H9 (cell line): ENCODE data around the gene MZB1. TPM values are rescaled to one million over a fixed set of nuclear protein-coding genes. Genes with fewer than 3 reads are reported as not detected.

Experiments used
- DNase-seq: peaks from one replicate; pipeline ENCODE4 v3.0.0-alpha.2; 2017
- H2AFZ ChIP-seq: one replicate; pipeline ENCODE4 v1.6.1; 2013; ENCODE audit warnings: mild to moderate bottlenecking, low read length, control low read depth, moderate library complexity
- H2AK5ac ChIP-seq: 2 replicates; pipeline ENCODE4 v1.6.1; 2013; ENCODE audit warnings: low read length, control low read depth, mixed read lengths; ENCODE audit not compliant: insufficient read length
- H2BK120ac ChIP-seq: one replicate; pipeline ENCODE4 v1.6.1; 2013; ENCODE audit warnings: low read depth, mild to moderate bottlenecking, low read length, control low read depth, inconsistent platforms; ENCODE audit not compliant: poor library complexity, severe bottlenecking
- H2BK12ac ChIP-seq: 2 replicates; pipeline ENCODE4 v1.6.1; 2013; ENCODE audit warnings: low read length, control low read depth, mixed read lengths, low read depth; ENCODE audit not compliant: insufficient read length
- H2BK15ac ChIP-seq: 2 replicates; pipeline ENCODE4 v1.6.1; 2013; ENCODE audit warnings: low read depth, low read length, control low read depth
- H2BK20ac ChIP-seq: one replicate; pipeline ENCODE4 v1.6.1; 2013; ENCODE audit warnings: low read depth, mild to moderate bottlenecking, low read length, control low read depth, inconsistent platforms; ENCODE audit not compliant: poor library complexity, severe bottlenecking
- H2BK5ac ChIP-seq: 2 replicates; pipeline ENCODE4 v1.6.1; 2013; ENCODE audit warnings: low read length, control low read depth, mixed read lengths; ENCODE audit not compliant: insufficient read length
- H3K14ac ChIP-seq: 2 replicates; pipeline ENCODE4 v1.6.1; 2013; ENCODE audit warnings: low read length, control low read depth; ENCODE audit not compliant: insufficient read depth
- H3K18ac ChIP-seq: 2 replicates; pipeline ENCODE4 v1.6.1; 2013; ENCODE audit warnings: low read depth, mild to moderate bottlenecking, mixed read lengths, low read length, control low read depth; ENCODE audit not compliant: insufficient read length
- H3K23ac ChIP-seq: 2 replicates; pipeline ENCODE4 v1.6.1; 2013; ENCODE audit warnings: low read length, control low read depth, mixed read lengths, low read depth; ENCODE audit not compliant: insufficient read length
- H3K23me2 ChIP-seq: 2 replicates; pipeline ENCODE4 v1.6.1; 2013; ENCODE audit warnings: low read depth, mild to moderate bottlenecking, mixed read lengths, low read length, control low read depth; ENCODE audit not compliant: insufficient read length, poor library complexity, severe bottlenecking
- H3K27ac ChIP-seq: 2 replicates; pipeline ENCODE4 v1.5.1; 2013; ENCODE audit warnings: low read length, control low read depth, mixed read lengths, low read depth; ENCODE audit not compliant: insufficient read length
- H3K27me3 ChIP-seq: 2 replicates; pipeline ENCODE4 v1.6.1; 2013; ENCODE audit warnings: low read length, control low read depth, inconsistent platforms; ENCODE audit not compliant: insufficient read depth
- H3K4ac ChIP-seq: 2 replicates; pipeline ENCODE4 v1.6.1; 2013; ENCODE audit warnings: low read depth, mild to moderate bottlenecking, control low read depth, inconsistent platforms, low read length, moderate library complexity
- H3K4me1 ChIP-seq: 2 replicates; pipeline ENCODE4 v1.6.1; 2013; ENCODE audit warnings: low read length, control low read depth, inconsistent platforms; ENCODE audit not compliant: insufficient read depth
- H3K4me2 ChIP-seq: 2 replicates; pipeline ENCODE4 v1.6.1; 2013; ENCODE audit warnings: low read length, control low read depth, mixed read lengths; ENCODE audit not compliant: insufficient read length, insufficient read depth
- H3K56ac ChIP-seq: 2 replicates; pipeline ENCODE4 v1.6.1; 2013; ENCODE audit warnings: low read depth, mild to moderate bottlenecking, mixed read lengths, low read length, control low read depth; ENCODE audit not compliant: insufficient read length
- H3K79me1 ChIP-seq: 2 replicates; pipeline ENCODE4 v1.6.1; 2013; ENCODE audit warnings: low read depth, mild to moderate bottlenecking, moderate library complexity, low read length, control low read depth, inconsistent platforms; ENCODE audit not compliant: insufficient read depth, poor library complexity, severe bottlenecking
- H3K79me2 ChIP-seq: 2 replicates; pipeline ENCODE4 v1.6.1; 2013; ENCODE audit warnings: low read length, control low read depth, inconsistent platforms; ENCODE audit not compliant: insufficient read depth
- H3K9ac ChIP-seq: 2 replicates; pipeline ENCODE4 v1.6.1; 2013; ENCODE audit warnings: low read length, control low read depth, mixed read lengths; ENCODE audit not compliant: insufficient read length; ENCODE audit errors: extremely low read depth
- H3K9me3 ChIP-seq: one replicate; pipeline ENCODE4 v1.6.1; 2013; ENCODE audit warnings: low read depth, low read length, inconsistent platforms; ENCODE audit not compliant: control insufficient read depth
- H3T11ph ChIP-seq: one replicate; pipeline ENCODE4 v1.6.1; 2013; ENCODE audit warnings: mild to moderate bottlenecking, low read length, control low read depth, inconsistent platforms
- H4K20me1 ChIP-seq: one replicate; pipeline ENCODE4 v1.6.1; 2013; ENCODE audit not compliant: control insufficient read depth, insufficient read length, insufficient read depth
- H4K5ac ChIP-seq: 2 replicates; pipeline ENCODE4 v1.6.1; 2013; ENCODE audit warnings: low read depth, mild to moderate bottlenecking, mixed read lengths, low read length, control low read depth; ENCODE audit not compliant: insufficient read length
- H4K8ac ChIP-seq: replicated peaks from 2 replicates; pipeline ENCODE4 v1.6.1; 2013; ENCODE audit warnings: low read length, control low read depth, mixed read lengths, low read depth; ENCODE audit not compliant: insufficient read length
- H4K91ac ChIP-seq: 2 replicates; pipeline ENCODE4 v1.6.1; 2013; ENCODE audit warnings: low read depth, mild to moderate bottlenecking, moderate library complexity, mixed read lengths, low read length, control low read depth; ENCODE audit not compliant: insufficient read length
- H3K27ac Mint-ChIP-seq, 3 experiments: 2 replicates in 2 of 3; 3 replicates in 1 of 3; pipeline ENCODE4 v1.8.0; 2020 to 2021; ENCODE audit warnings: mixed read lengths in 3 of 3, mild to moderate bottlenecking in 1 of 3, moderate library complexity in 1 of 3
- H3K27me3 Mint-ChIP-seq: 2 replicates; pipeline ENCODE4 v1.8.0; 2021; ENCODE audit warnings: low read depth, mild to moderate bottlenecking, moderate library complexity, mixed read lengths
- H3K36me3 Mint-ChIP-seq, 3 experiments: 2 replicates in 2 of 3; 3 replicates in 1 of 3; pipeline ENCODE4 v1.8.0; 2020 to 2021; ENCODE audit warnings: low read depth in 3 of 3, mixed read lengths in 3 of 3; ENCODE audit not compliant: insufficient read depth in 1 of 3
- H3K4me1 Mint-ChIP-seq, 2 experiments: 2 replicates each; pipeline ENCODE4 v1.8.0; 2020; ENCODE audit warnings: mixed read lengths in 2 of 2
- H3K4me3 Mint-ChIP-seq, 2 experiments: 2 replicates in 1 of 2; 3 replicates in 1 of 2; pipeline ENCODE4 v1.8.0; 2020 to 2021; ENCODE audit warnings: mild to moderate bottlenecking in 2 of 2, mixed read lengths in 2 of 2, moderate library complexity in 1 of 2
- H3K9me3 Mint-ChIP-seq, 2 experiments: 2 replicates in 1 of 2; 3 replicates in 1 of 2; pipeline ENCODE4 v1.8.0; 2020; ENCODE audit warnings: mild to moderate bottlenecking in 2 of 2, mixed read lengths in 2 of 2, moderate library complexity in 1 of 2
- CTCF ChIP-seq: fragments of 200-600 bp; sonication (generic); conservative IDR thresholded peaks from 3 replicates; pipeline ENCODE4 v1.8.0; 2021; ENCODE audit warnings: antibody characterized with exemption, mild to moderate bottlenecking
- WGBS: extraction: QIAGEN DNeasy Blood & Tissue Kit; methylation state at CpG from one replicate; pipeline ENCODE4 v1.1.7; 2013; ENCODE audit warnings: missing lambda C conversion rate, low lambda C conversion rate, mixed read lengths; ENCODE audit not compliant: insufficient read length; ENCODE audit errors: extremely low coverage; 5-methylcytosine and 5-hydroxymethylcytosine counted together
- total RNA-seq: library from RNA; stranded (reverse); gene quantifications from 2 replicates; pipeline ENCODE4 v1.2.1, GENCODE V29; 2021

The MZB1 gene
- total RNA-seq, 1 experiment from 2014 or later: 0.31 TPM

DNA sequence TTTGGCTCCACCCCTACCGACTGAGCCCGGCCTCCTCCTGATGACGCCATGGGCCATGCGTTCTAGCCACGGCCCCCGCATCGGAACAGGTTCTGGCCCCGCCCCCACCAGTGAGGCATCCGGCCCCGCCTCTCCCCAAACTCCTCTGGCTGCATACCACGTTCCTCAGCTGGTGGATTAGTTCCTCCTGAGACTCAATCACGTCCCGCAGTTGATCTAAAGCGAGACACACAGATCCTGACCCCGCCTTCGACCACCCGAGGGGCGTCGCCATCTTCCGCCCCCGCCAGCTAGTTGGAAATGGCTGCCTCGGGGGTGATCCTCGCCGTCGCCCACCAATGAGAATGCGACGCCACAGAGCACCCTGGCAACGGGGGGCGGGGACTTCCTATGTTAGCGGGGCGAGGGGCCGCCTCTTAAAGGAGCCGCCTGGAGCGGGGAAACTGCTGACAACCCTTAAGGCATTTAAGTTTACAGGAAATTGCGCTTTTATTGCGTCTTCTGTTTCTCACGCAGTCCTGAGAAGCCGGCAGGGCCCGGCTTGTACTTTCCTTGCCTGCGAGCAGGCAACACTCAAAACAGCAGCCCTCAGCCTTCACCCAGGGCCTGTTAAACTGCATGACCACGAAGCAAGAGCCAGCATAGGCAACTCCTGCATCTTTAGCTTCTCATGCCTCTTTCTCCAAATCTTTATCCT is 14.2 kb upstream of the MZB1 start, which contains the start of gene SPATA24:
Gene SPATA24 (minus strand): TSS at position 303 of the 697 bp plus-strand sequence. CDS start 29 bp downstream, at position 274.
- Histone ChIP-seq H2BK5ac (no peak within 1 kb of the TSS), H2AFZ (peak within 1 kb of the TSS; percentile 51), H3K9me3 (no peaks in the 10 kb centered on the region), H3K4ac (no peak within 1 kb of the TSS), H4K5ac (no peak within 1 kb of the TSS), H3K27me3 (no peaks in the 10 kb centered on the region), H3K18ac (peak within 1 kb of the TSS; percentile 98), H3K56ac (no peak within 1 kb of the TSS), H4K91ac (no peak within 1 kb of the TSS), H3K23ac (no peak within 1 kb of the TSS), H3K4me1 (peaks cover 2% of the 10 kb centered on the region; the same call in 1 of the 2 replicates), H2BK15ac (no peak within 1 kb of the TSS), H3K27ac (peak within 1 kb of the TSS; percentile 79), H3T11ph (no peak within 1 kb of the TSS), H3K9ac (peak within 1 kb of the TSS; percentile 77), H2BK20ac (no peak within 1 kb of the TSS), H3K79me1 (no peaks in the 10 kb centered on the region), H3K4me2 (peak within 1 kb of the TSS; percentile 74), H3K79me2 (no peaks in the 10 kb centered on the region), H2AK5ac (no peak within 1 kb of the TSS), H4K8ac (no peak within 1 kb of the TSS), H2BK120ac (no peak within 1 kb of the TSS), H4K20me1 (no peaks in the 10 kb centered on the region), H3K23me2 (no peaks in the 10 kb centered on the region), H2BK12ac (no peak within 1 kb of the TSS), H3K14ac (peak within 1 kb of the TSS; percentile 98)
- peak within 1 kb of the TSS; percentile 91 to 94 for H3K4me3 Mint-ChIP-seq
- no peaks in the 10 kb centered on the region for H3K9me3 Mint-ChIP-seq
- H3K36me3 Mint-ChIP-seq: peaks cover 4 to 20% (median 16%) of the 10 kb centered on the region in 3 experiments
- H3K27me3 Mint-ChIP-seq: peaks cover 2% of the 10 kb centered on the region; the same call in 1 of the 2 replicates
- H3K27ac Mint-ChIP-seq: peak within 1 kb of the TSS; percentile 99 to 100 (median 100)
- peak; percentile 98 for DNase-seq
- no CpG with 5 or more reads among the region's 41 CpGs for WGBS
- H3K4me1 Mint-ChIP-seq: peaks cover 16 to 20% of the 10 kb centered on the region in 2 experiments
- no peak for TF ChIP-seq CTCF
